Raji (cell line): ENCODE measurements around the gene TNFAIP8L2.
A peak's percentile ranks its signal among the peaks of the same experiment; 100 is the strongest.

Experiments
- POLR2A ChIP-seq: IDR thresholded peaks from 2 replicates; pipeline ENCODE4 v1.6.1; 2011; ENCODE audit warnings: low read depth, low read length, control low read depth; ENCODE audit not compliant: insufficient read depth

The TNFAIP8L2 gene

GRCh38 chr1:151196292-151196800 is 39.9 kb downstream of the TNFAIP8L2 start:
- no peak for TF ChIP-seq POLR2A

GRCh38 chr1:151197863-151198253 is 41.4 kb downstream of the TNFAIP8L2 start:
- no peak for TF ChIP-seq POLR2A

DNA sequence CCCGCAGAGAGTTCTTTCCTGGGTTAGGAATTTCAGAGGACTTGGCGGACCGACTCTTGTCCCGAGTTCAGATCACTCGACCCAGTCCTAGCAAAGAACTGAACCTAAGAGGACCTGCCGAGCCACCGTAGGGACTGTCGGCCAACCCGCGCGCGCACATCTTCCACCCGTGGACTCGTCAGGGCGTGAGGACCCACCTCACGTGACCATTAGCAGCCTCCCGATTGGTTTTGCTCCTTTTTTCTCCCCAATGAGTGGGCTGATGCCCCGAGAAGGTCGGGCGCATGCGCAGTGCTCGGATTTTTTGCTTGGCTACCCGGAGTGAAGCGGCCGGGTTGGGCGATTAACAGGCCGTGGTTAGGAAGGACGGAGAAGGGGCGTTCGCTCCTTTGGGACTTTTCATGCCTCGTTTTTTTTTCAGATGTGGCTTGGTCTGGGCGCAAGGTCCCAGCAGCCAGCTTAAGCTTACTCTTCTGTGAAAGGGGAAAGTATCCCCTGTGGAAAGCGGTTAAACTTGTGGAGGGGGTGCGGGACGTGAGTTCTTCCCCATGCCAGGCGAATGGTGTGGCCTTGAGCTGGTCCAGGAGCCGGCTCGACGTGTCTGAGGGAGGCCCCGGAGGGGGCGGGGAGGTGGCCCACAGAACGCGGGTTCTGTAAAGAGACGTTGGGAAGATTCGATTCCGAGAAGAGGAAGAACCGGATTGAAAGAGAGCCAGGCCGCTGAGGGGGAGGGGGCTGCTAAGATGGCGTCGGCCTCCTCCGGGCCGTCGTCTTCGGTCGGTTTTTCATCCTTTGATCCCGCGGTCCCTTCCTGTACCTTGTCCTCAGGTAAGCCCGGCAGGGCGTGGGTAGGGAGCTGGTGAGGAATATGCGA is 42.0 kb downstream of the TNFAIP8L2 start, which contains the start of gene PIP5K1A:
Gene PIP5K1A (plus strand): TSS at position 299 of the 874 bp plus-strand sequence. CDS start 445 bp downstream, at position 744.
- TF ChIP-seq POLR2A, result peak; percentile 84

DNA sequence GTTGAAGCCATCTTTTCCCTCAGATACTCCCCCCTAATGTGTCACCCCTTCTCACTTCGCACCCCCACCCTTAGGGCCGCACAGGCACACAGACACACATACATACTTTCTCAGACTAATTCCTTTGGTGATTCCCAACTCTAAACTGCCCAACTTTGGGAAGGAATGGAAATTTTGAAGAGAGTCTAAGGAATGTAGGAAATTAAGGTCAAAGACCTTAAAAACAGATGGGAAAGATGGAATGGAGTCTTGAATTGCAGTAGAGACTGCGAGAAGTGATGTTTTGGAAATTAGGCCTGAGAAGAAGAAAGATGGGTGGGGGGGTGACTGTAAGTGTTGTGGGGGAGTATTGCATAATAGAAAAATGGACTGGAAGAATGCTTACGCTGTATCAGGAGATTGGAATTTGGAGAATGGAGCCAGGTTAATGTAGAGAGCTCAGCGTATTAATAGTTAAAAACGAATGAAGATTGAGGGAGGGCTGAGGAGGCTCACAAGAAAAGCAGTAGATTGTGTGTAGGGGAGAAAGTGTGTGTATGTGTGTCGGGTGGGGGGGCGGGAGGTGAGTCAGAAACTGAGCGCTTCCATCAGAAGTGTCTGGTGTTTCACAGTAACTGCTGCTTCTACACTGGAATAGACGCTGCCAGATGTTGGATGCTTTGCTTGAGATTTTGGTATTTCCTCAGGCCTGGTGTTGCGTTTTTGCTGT is 43.6 kb downstream of the TNFAIP8L2 start:
- no peak for TF ChIP-seq POLR2A
